NT2/D1 (cell line): ENCODE measurements around the gene CDCA4.

Experiments used
- DNase-seq: peaks from one replicate; pipeline ENCODE4 v3.0.0-alpha.2; 2011; ENCODE audit warnings: low read depth, low spot score
- H3K27me3 ChIP-seq: 2 replicates; pipeline ENCODE4 v1.6.0; 2011; ENCODE audit warnings: mild to moderate bottlenecking; ENCODE audit not compliant: insufficient read length, insufficient read depth
- H3K36me3 ChIP-seq: 2 replicates; pipeline ENCODE4 v1.6.1; 2011; ENCODE audit warnings: mild to moderate bottlenecking, low read length, mixed read lengths; ENCODE audit not compliant: insufficient read depth, insufficient read length
- H3K4me1 ChIP-seq: 2 replicates; pipeline ENCODE4 v1.5.1; 2011; ENCODE audit not compliant: insufficient read depth, insufficient read length
- H3K4me3 ChIP-seq: 2 replicates; pipeline ENCODE4 v1.5.1; 2011; ENCODE audit warnings: low read depth; ENCODE audit not compliant: insufficient read length
- H3K9ac ChIP-seq: 2 replicates; pipeline ENCODE4 v1.6.0; 2011; ENCODE audit warnings: low read depth; ENCODE audit not compliant: insufficient read length
- H3K9me3 ChIP-seq: 2 replicates; pipeline ENCODE4 v1.5.1; 2011; ENCODE audit warnings: mild to moderate bottlenecking, low read length; ENCODE audit not compliant: insufficient read depth
- SUZ12 ChIP-seq: IDR thresholded peaks from 2 replicates; pipeline ENCODE4 v1.6.1; 2011; ENCODE audit not compliant: insufficient read length, insufficient read depth; ENCODE audit errors: extremely low read depth
- YY1 ChIP-seq: IDR thresholded peaks from 2 replicates; pipeline ENCODE4 v1.6.1; 2011; ENCODE audit not compliant: insufficient read length, insufficient read depth
- ZNF274 ChIP-seq: IDR thresholded peaks from 2 replicates; pipeline ENCODE4 v1.6.1; 2011; ENCODE audit warnings: mild to moderate bottlenecking, low read depth, low read length

Gene CDCA4

DNA sequence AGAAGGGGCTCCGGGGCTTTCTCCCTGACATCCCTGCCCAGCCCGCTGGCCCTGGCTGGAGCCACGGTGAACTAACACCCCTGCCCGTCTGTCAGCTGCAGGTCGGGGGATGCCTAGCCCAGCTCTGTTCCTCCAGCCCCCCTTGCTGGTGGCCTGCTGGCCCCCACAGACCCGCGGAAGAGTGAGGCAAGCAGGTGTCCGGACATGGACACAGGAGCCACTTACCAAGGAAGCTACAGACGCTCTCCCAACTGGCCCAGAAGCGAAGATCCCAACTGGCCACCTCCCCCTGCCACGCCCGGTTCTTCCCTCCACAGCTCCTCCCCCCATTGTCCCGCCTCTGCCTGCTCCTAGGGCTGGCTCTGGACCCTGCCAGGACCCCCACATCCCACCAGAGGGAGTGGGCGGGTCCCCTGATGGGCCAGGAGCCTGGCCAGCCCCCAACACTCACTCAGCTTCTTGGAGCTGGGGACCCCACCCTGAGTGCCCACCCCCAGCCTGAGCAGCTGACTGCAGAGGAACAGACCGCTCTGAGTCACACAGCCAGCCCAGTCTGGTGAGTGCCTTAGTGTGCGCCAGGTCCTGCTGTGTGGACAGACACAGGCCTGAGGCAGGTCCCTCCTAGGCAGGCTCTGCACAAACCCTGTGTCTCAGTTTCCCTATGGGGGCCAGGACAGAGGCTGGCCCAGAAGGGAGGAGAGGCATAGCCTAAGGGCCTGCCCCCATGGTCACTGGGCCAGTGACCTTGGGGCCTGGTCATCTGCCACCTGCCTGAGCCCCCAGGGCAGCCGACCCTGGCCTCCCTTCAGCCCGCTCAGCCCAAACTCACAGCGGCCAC is 50.4 kb downstream of the CDCA4 start:
- no peak for DNase-seq
- Histone ChIP-seq H3K9ac (peak overlapping the region; percentile 67), H3K4me3 (no peak overlapping the region), H3K4me1 (peaks cover 53% of the 10 kb centered on the region), H3K36me3 (no peaks in the 10 kb centered on the region), H3K27me3 (no peaks in the 10 kb centered on the region), H3K9me3 (no peaks in the 10 kb centered on the region)
- no peak for TF ChIP-seq ZNF274
- no peak for TF ChIP-seq YY1
- no peak for TF ChIP-seq SUZ12

DNA sequence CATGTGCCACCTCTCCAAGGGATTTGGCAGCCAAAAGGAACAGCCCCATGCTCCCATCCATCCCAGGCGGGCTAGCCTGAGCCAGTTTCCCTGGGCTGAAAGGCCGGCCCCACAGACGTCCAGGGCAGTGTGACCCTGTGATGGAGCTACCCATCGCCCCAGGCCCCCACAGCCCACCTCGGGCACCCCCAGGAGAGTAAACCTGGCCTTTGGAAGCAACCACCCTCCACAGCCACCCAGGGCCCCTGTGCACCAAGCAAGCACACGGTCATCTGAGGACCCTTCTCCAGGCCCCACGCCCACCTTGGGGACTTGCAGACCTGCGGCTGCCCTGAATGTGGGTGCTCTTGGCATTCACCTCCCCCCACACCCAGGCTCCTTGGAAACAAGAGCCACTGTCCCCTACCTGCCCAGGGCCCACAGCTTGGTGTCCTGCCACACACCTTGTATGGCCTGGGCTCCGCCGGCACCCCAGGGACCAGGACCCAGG is 51.1 kb downstream of the CDCA4 start:
- DNase-seq, result no peak
- H3K9me3 ChIP-seq, result no peaks in the 10 kb centered on the region
- H3K4me3 ChIP-seq, result no peak overlapping the region
- no peaks in the 10 kb centered on the region for H3K27me3 ChIP-seq
- no peak for TF ChIP-seq ZNF274
- no peak for TF ChIP-seq SUZ12
- no peak for TF ChIP-seq YY1
- H3K4me1 ChIP-seq, result peaks cover 49% of the 10 kb centered on the region
- no peaks in the 10 kb centered on the region for H3K36me3 ChIP-seq
- H3K9ac ChIP-seq, result peak overlapping the region; percentile 67

- DNase-seq, result no peak
Observed at GRCh38 chr14:104968541-104969401, 52.1 kb downstream of the CDCA4 start.

DNA sequence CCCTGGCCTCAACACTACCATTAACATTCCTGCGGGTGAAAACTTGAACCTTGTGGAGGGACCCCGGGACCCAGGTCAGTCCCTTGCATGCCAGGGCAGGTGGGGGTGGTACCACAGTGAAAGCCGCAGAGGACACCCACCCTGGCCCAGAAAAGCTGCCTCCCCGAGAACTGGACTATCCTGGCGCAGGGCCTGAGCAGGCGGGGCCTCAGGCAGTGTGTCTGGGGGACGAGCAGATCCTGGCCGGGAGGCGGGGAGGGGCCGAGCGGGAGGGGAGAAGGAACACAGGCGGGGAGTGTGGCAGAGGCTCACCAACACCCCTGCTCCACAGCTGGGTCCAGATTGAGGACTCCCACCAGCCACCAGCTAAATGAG is 52.7 kb downstream of the CDCA4 start:
- no peak for DNase-seq
- no peaks in the 10 kb centered on the region for H3K9me3 ChIP-seq
- H3K36me3 ChIP-seq, result no peaks in the 10 kb centered on the region
- peak overlapping the region; percentile 36 for H3K4me3 ChIP-seq
- peak overlapping the region; percentile 77 for H3K9ac ChIP-seq
- peaks cover 38% of the 10 kb centered on the region for H3K4me1 ChIP-seq
- TF ChIP-seq SUZ12 (no peak), YY1 (no peak), ZNF274 (no peak)
- no peaks in the 10 kb centered on the region for H3K27me3 ChIP-seq

More at GRCh38 chr14:104968541-104969401, 52.1 kb downstream of the CDCA4 start:
- no peak for TF ChIP-seq SUZ12
- no peak for TF ChIP-seq ZNF274
- TF ChIP-seq YY1, result no peak
- H3K4me1 ChIP-seq, result peaks cover 44% of the 10 kb centered on the region
- H3K27me3 ChIP-seq, result no peaks in the 10 kb centered on the region
- H3K9me3 ChIP-seq, result no peaks in the 10 kb centered on the region
- H3K4me3 ChIP-seq, result no peak overlapping the region
- no peaks in the 10 kb centered on the region for H3K36me3 ChIP-seq
- peak overlapping the region; percentile 64 for H3K9ac ChIP-seq

GRCh38 chr14:104967386-104968152 is 53.3 kb downstream of the CDCA4 start:
- peak overlapping the region; percentile 77 for H3K9ac ChIP-seq
- H3K9me3 ChIP-seq, result no peaks in the 10 kb centered on the region
- peaks cover 33% of the 10 kb centered on the region for H3K4me1 ChIP-seq
- H3K27me3 ChIP-seq, result no peaks in the 10 kb centered on the region
- H3K36me3 ChIP-seq, result no peaks in the 10 kb centered on the region
- peak overlapping the region; percentile 36 for H3K4me3 ChIP-seq
- TF ChIP-seq YY1 (no peak), ZNF274 (no peak), SUZ12 (no peak)
- no peak for DNase-seq

DNA sequence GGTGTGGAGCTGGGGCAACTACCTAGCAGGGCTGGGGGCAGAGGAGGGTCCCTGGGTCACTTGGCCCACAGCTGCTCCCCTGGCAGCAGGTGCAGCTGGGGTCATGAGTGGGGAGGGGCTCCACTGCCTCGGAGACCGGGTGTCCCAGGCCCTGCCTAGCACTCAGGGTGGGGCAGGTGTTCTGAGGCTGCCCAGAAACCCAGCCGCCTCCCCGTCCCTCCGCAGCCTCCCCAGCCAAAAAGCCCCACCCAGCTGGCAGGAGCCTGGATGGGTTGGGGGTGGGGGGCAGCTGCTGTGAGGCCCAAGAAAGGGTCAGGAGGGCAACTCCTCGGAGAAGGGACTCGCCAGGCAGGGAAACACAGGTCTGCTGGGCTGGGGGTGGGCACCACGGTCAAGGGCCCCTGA is 53.9 kb downstream of the CDCA4 start:
- Histone ChIP-seq H3K4me3 (no peak overlapping the region), H3K4me1 (peaks cover 28% of the 10 kb centered on the region), H3K27me3 (no peaks in the 10 kb centered on the region), H3K9me3 (no peaks in the 10 kb centered on the region), H3K9ac (peak overlapping the region; percentile 77), H3K36me3 (no peaks in the 10 kb centered on the region)
- TF ChIP-seq YY1 (no peak), SUZ12 (no peak), ZNF274 (no peak)
- DNase-seq, result no peak
